ENCODE data around the gene CACNA1F. TPM values are rescaled to one million over a fixed set of nuclear protein-coding genes. Genes with fewer than 3 reads are reported as not detected.

The CACNA1F gene
- total and polyA plus RNA-seq, 4 experiments from 2014 or later, result 0.03 to 1.3 (median 1.2) TPM; not detected in 1

DNA sequence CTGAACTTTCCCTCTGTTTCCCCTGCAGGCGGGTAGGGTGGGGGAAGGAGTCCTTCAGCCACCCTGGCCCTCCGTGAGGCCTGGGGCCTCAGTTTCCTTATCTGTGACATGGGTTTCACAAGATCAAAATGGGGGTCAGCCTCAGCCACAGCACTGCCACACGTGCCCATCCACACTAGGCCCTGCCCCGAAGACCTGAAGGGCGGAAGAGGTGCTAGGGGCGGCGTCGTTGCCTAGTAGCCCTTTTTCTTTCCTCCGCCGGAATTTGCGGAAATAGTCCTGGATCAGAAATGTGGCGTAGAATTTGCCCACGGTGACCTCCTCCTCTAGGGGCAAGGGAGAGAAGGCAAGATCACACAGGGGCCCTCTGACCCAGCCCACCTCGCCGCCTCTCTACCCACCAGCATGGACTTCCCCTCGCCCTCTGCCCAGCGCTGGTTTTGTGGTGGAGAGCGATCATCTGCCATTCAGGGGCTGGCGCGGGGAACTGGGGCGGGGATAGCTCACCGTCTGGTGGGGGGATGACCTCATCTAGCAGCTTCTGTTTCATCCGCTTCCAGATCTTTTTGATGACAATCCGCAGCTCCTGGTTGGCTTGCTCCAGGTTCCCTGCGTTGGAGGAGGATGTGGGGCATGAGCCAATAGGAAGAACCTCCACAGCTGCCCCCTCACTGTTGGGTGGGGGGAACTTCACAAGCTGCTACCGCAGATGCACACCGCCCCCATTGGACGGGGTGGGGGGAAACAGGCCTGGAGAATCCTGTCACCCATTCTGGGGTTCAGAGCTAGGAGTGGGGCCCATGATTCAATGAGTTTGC is 23.5 kb downstream of the CACNA1F start:
- Mint-ChIP-seq H3K27ac (no peak overlapping the region), H3K4me3 (peak overlapping the region in 1 of 8 donors; percentile 36), H3K4me1 (no peaks in the 10 kb centered on the region), H3K36me3 (no peaks in the 10 kb centered on the region), H3K27me3 (peaks cover 1 to 3% of the 10 kb centered on the region in 2 donors), H3K9me3 (no peaks in the 10 kb centered on the region)
- Histone ChIP-seq H3K4me1 (ENCODE audit: insufficient read depth, low read length) (no peaks in the 10 kb centered on the region), H3K27me3 (ENCODE audit: insufficient read depth, low read length) (no peaks in the 10 kb centered on the region), H3K9me3 (ENCODE audit: control insufficient read depth in 1 of 2, low read length in 2 of 2) (no peaks in the 10 kb centered on the region), H3K36me3 (ENCODE audit: insufficient read depth, low read length) (no peaks in the 10 kb centered on the region), H3K4me3 (ENCODE audit: low read length in 2 of 2) (no peak overlapping the region), H3K27ac (ENCODE audit: low read depth, low read length) (no peak overlapping the region)
- ChIA-PET POLR2A (ENCODE audit: partially characterized antibody) (no interaction called here), CTCF (ENCODE audit: partially characterized antibody) (interaction anchor here (1.1 kb wide), 1 partner anchor 17 kb away, joined by 3 read pairs; no protein-coding TSS in a partner anchor)
- no peak for DNase-seq
- intact Hi-C loops (cut with micrococcal nuclease), result no loop called here

DNA sequence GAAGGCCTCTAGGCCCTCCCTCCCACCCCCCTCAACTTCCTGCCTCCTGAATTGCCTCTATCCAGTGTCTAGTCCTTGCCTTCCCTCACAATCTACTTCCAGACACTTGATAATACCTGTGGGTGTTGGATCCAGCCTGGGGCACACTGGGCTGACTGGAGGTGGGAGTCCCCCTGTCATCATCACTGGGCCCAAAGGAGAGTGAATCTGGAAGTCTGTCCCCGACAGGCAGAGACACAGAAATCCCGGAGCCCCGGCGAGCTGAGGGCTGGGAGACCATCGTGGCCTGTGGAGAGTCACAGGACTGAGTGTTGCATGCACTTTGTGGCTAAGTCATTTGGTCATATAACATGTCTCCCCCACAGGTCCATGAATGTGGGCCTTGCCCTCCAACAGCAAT is 24.7 kb downstream of the CACNA1F start:
- DNase-seq, result no peak
- Histone ChIP-seq H3K36me3 (ENCODE audit: insufficient read depth, low read length) (no peaks in the 10 kb centered on the region), H3K4me1 (ENCODE audit: insufficient read depth, low read length) (no peaks in the 10 kb centered on the region), H3K4me3 (ENCODE audit: low read length in 2 of 2) (no peak overlapping the region), H3K27me3 (ENCODE audit: insufficient read depth, low read length) (no peaks in the 10 kb centered on the region), H3K27ac (ENCODE audit: low read depth, low read length) (no peak overlapping the region), H3K9me3 (ENCODE audit: control insufficient read depth in 1 of 2, low read length in 2 of 2) (no peaks in the 10 kb centered on the region)
- H3K9me3 Mint-ChIP-seq, result no peaks in the 10 kb centered on the region
- intact Hi-C loops (cut with micrococcal nuclease), result no loop called here
- H3K4me1 Mint-ChIP-seq, result no peaks in the 10 kb centered on the region
- no peaks in the 10 kb centered on the region for H3K36me3 Mint-ChIP-seq
- H3K27me3 Mint-ChIP-seq, result peaks cover 1 to 3% of the 10 kb centered on the region in 2 donors
- CTCF ChIA-PET (ENCODE audit: partially characterized antibody), result no interaction called here
- POLR2A ChIA-PET (ENCODE audit: partially characterized antibody), result no interaction called here
- H3K4me3 Mint-ChIP-seq, result no peak overlapping the region
- no peak overlapping the region for H3K27ac Mint-ChIP-seq

DNA sequence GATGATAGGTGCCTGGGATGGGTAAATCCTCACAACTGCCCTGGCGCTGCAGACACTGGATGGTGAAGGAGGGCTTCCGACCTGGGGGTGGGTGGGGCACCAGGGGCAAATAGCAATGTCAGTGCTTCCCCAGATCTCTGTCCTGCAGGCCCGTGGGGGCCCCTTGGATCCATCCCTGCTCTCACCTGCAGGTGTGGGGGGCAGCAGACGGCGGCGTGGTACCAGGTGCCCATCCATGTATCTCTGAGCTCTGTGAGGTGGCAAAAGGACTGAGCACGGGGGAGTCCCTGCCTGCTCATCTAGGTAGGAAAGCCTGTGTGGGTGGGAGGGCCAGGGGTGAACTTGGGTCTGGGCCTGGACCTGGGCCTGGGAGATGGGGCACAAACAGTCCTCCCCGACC is 26.6 kb downstream of the CACNA1F start:
- H3K4me3 ChIP-seq (ENCODE audit: low read length in 2 of 2), result no peak overlapping the region
- Mint-ChIP-seq H3K9me3 (no peaks in the 10 kb centered on the region), H3K27ac (no peak overlapping the region), H3K36me3 (no peaks in the 10 kb centered on the region), H3K4me3 (no peak overlapping the region), H3K27me3 (peaks cover 1 to 3% of the 10 kb centered on the region in 2 donors), H3K4me1 (peaks cover 0 to 4% (median 0%) of the 10 kb centered on the region in 4 donors)
- no peak for DNase-seq
- no peaks in the 10 kb centered on the region for H3K4me1 ChIP-seq (ENCODE audit: insufficient read depth, low read length)
- H3K36me3 ChIP-seq (ENCODE audit: insufficient read depth, low read length), result no peaks in the 10 kb centered on the region
- POLR2A ChIA-PET (ENCODE audit: partially characterized antibody), result no interaction called here
- H3K9me3 ChIP-seq (ENCODE audit: control insufficient read depth in 1 of 2, low read length in 2 of 2), result no peaks in the 10 kb centered on the region
- CTCF ChIA-PET (ENCODE audit: partially characterized antibody), result no interaction called here
- H3K27ac ChIP-seq (ENCODE audit: low read depth, low read length), result no peak overlapping the region
- H3K27me3 ChIP-seq (ENCODE audit: insufficient read depth, low read length), result no peaks in the 10 kb centered on the region
- intact Hi-C loops (cut with micrococcal nuclease), result no loop called here

- CTCF ChIA-PET (ENCODE audit: partially characterized antibody), result no interaction called here
- no peaks in the 10 kb centered on the region for H3K27me3 Mint-ChIP-seq
- Histone ChIP-seq H3K27ac (ENCODE audit: low read depth, low read length) (no peak overlapping the region), H3K36me3 (ENCODE audit: insufficient read depth, low read length) (no peaks in the 10 kb centered on the region), H3K27me3 (ENCODE audit: insufficient read depth, low read length) (no peaks in the 10 kb centered on the region), H3K4me3 (ENCODE audit: low read length in 2 of 2) (no peak overlapping the region), H3K4me1 (ENCODE audit: insufficient read depth, low read length) (peaks cover 3% of the 10 kb centered on the region), H3K9me3 (ENCODE audit: control insufficient read depth in 1 of 2, low read length in 2 of 2) (no peaks in the 10 kb centered on the region)
- intact Hi-C loops (cut with micrococcal nuclease), result no loop called here
- no peaks in the 10 kb centered on the region for H3K36me3 Mint-ChIP-seq
- no peak overlapping the region for H3K4me3 Mint-ChIP-seq
- no peak for DNase-seq
- POLR2A ChIA-PET (ENCODE audit: partially characterized antibody), result no interaction called here
- peaks cover 2 to 8% (median 4%) of the 10 kb centered on the region in 4 donors for H3K4me1 Mint-ChIP-seq
- H3K9me3 Mint-ChIP-seq, result no peaks in the 10 kb centered on the region
- no peak overlapping the region for H3K27ac Mint-ChIP-seq
These were observed 27.7 kb downstream of the CACNA1F start for GRCh38 chrX:49205443-49205842.

DNA sequence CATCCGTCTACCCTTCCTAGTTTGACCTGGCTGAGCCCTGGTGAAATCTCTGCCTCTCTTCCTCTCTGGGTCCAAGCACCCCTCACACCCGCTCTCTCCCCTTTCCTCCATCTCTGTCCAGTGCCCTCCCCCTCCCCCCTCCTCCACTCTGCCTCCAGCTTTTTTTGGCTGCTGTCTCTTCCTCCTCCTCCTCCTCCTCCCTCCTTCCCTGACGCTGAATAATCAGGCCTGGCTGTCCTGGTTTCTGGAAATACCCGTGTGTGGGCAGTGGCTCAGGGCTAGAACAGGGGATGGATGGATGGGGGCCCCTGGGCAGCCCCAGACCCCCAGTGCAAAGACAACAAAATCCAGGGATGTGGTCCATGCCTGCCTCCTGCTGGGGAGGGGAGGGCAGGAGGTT is 28.4 kb downstream of the CACNA1F start:
- intact Hi-C loops (cut with micrococcal nuclease), result no loop called here
- no peak overlapping the region for H3K27ac ChIP-seq (ENCODE audit: low read depth, low read length)

DNA sequence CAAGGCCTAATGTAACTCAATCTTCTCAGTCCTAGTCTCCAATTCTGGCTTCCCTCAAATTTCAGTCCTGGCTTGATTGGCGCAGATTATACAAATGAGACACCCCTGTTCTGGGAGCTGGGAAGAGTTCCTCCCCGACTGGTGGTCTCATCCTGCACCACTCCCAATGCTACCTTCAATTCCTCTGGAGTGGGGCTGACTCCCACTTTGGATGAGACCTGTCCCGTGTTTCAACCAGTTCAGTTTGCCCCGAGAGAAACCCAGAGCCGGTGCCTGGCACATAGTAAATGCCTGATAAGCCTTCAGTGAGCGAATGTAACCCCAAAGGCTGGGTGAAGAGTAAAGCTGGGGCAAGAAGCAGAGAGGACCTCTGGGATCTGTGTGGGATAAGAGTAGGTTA is 29.1 kb downstream of the CACNA1F start:
- Histone ChIP-seq H3K4me1 (ENCODE audit: insufficient read depth, low read length) (peaks cover 13% of the 10 kb centered on the region), H3K9me3 (ENCODE audit: control insufficient read depth in 1 of 2, low read length in 2 of 2) (no peaks in the 10 kb centered on the region), H3K27ac (ENCODE audit: low read depth, low read length) (no peak overlapping the region), H3K36me3 (ENCODE audit: insufficient read depth, low read length) (no peaks in the 10 kb centered on the region), H3K27me3 (ENCODE audit: insufficient read depth, low read length) (no peaks in the 10 kb centered on the region), H3K4me3 (ENCODE audit: low read length in 2 of 2) (no peak overlapping the region)
- POLR2A ChIA-PET (ENCODE audit: partially characterized antibody), result no interaction called here
- Mint-ChIP-seq H3K9me3 (no peaks in the 10 kb centered on the region), H3K36me3 (no peaks in the 10 kb centered on the region), H3K4me3 (no peak overlapping the region), H3K4me1 (peaks cover 2 to 10% (median 4%) of the 10 kb centered on the region in 4 donors), H3K27ac (no peak overlapping the region), H3K27me3 (no peaks in the 10 kb centered on the region)
- intact Hi-C loops (cut with micrococcal nuclease), result no loop called here
- CTCF ChIA-PET (ENCODE audit: partially characterized antibody), result no interaction called here
- no peak for DNase-seq

More for the DNA sequence above, 28.4 kb downstream of the CACNA1F start:
- Histone ChIP-seq H3K36me3 (ENCODE audit: insufficient read depth, low read length) (no peaks in the 10 kb centered on the region), H3K4me3 (ENCODE audit: low read length in 2 of 2) (no peak overlapping the region), H3K9me3 (ENCODE audit: control insufficient read depth in 1 of 2, low read length in 2 of 2) (no peaks in the 10 kb centered on the region), H3K27me3 (ENCODE audit: insufficient read depth, low read length) (no peaks in the 10 kb centered on the region), H3K4me1 (ENCODE audit: insufficient read depth, low read length) (peaks cover 6% of the 10 kb centered on the region)
- Mint-ChIP-seq H3K9me3 (no peaks in the 10 kb centered on the region), H3K4me3 (no peak overlapping the region), H3K27me3 (no peaks in the 10 kb centered on the region), H3K36me3 (no peaks in the 10 kb centered on the region), H3K4me1 (peaks cover 2 to 10% (median 4%) of the 10 kb centered on the region in 4 donors), H3K27ac (no peak overlapping the region)
- ChIA-PET CTCF (ENCODE audit: partially characterized antibody) (no interaction called here), POLR2A (ENCODE audit: partially characterized antibody) (no interaction called here)
- no peak for DNase-seq

- CTCF ChIA-PET (ENCODE audit: partially characterized antibody), result no interaction called here
- Histone ChIP-seq H3K9me3 (ENCODE audit: control insufficient read depth in 1 of 2, low read length in 2 of 2) (no peaks in the 10 kb centered on the region), H3K27me3 (ENCODE audit: insufficient read depth, low read length) (no peaks in the 10 kb centered on the region), H3K36me3 (ENCODE audit: insufficient read depth, low read length) (no peaks in the 10 kb centered on the region), H3K27ac (ENCODE audit: low read depth, low read length) (no peak overlapping the region), H3K4me3 (ENCODE audit: low read length in 2 of 2) (no peak overlapping the region), H3K4me1 (ENCODE audit: insufficient read depth, low read length) (peaks cover 13% of the 10 kb centered on the region)
- Mint-ChIP-seq H3K4me3 (no peak overlapping the region), H3K36me3 (no peaks in the 10 kb centered on the region), H3K27me3 (no peaks in the 10 kb centered on the region), H3K9me3 (no peaks in the 10 kb centered on the region), H3K27ac (no peak overlapping the region), H3K4me1 (peaks cover 2 to 12% (median 6%) of the 10 kb centered on the region in 4 donors)
- POLR2A ChIA-PET (ENCODE audit: partially characterized antibody), result interaction anchor here (1.0 kb wide), 1 partner anchor 16 kb away, joined by 3 read pairs; no protein-coding TSS in a partner anchor
- intact Hi-C loops (cut with micrococcal nuclease), result no loop called here
- no peak for DNase-seq
These were observed 29.6 kb downstream of the CACNA1F start for GRCh38 chrX:49203536-49203935.
